HepG2 (cell line): Measurements from ENCODE around the gene CNP. TPM values are rescaled to one million over a fixed set of nuclear protein-coding genes. Genes with fewer than 3 reads are reported as not detected.

ENCODE experiments used
- ATF5 ChIP-seq: sonication (generic); formaldehyde crosslinking; IDR thresholded peaks from 2 replicates; pipeline ENCODE4 v1.4.0; 2020; ENCODE audit warnings: mild to moderate bottlenecking, low read depth, missing genetic modification reagents
- ELF1 ChIP-seq: sonication (generic); formaldehyde crosslinking; IDR thresholded peaks from 2 replicates; pipeline ENCODE4 v1.4.0; 2020; ENCODE audit warnings: missing genetic modification reagents
- FOSL2 ChIP-seq: sonication (generic); formaldehyde crosslinking; IDR thresholded peaks from 2 replicates; pipeline ENCODE4 v1.4.0; 2020; ENCODE audit warnings: missing genetic modification reagents
- HIVEP1 ChIP-seq: sonication (generic); formaldehyde crosslinking; IDR thresholded peaks from 2 replicates; pipeline ENCODE4 v1.4.0; 2020; ENCODE audit warnings: mild to moderate bottlenecking, missing genetic modification reagents
- HOXA9 ChIP-seq: sonication (generic); formaldehyde crosslinking; IDR thresholded peaks from 2 replicates; pipeline ENCODE4 v1.8.1; 2022; ENCODE audit warnings: missing genetic modification reagents, mild to moderate bottlenecking, moderate library complexity, borderline replicate concordance
- IRF9 ChIP-seq: sonication (generic); formaldehyde crosslinking; IDR thresholded peaks from 2 replicates; pipeline ENCODE4 v1.8.0; 2022; ENCODE audit warnings: missing genetic modification reagents, mild to moderate bottlenecking, borderline replicate concordance
- NR2C2 ChIP-seq: sonication (generic); formaldehyde crosslinking; IDR thresholded peaks from 2 replicates; pipeline ENCODE4 v1.4.0; 2020; ENCODE audit warnings: missing genetic modification reagents, mild to moderate bottlenecking, moderate library complexity, borderline replicate concordance
- TRIM24 ChIP-seq: sonication (generic); formaldehyde crosslinking; IDR thresholded peaks from 2 replicates; pipeline ENCODE4 v1.8.0; 2022; ENCODE audit warnings: mild to moderate bottlenecking, missing genetic modification reagents
- ZBTB34 ChIP-seq: sonication (generic); formaldehyde crosslinking; IDR thresholded peaks from 2 replicates; pipeline ENCODE4 v1.8.0; 2022; ENCODE audit warnings: mild to moderate bottlenecking, missing genetic modification reagents
- ZBTB40 ChIP-seq, 2 experiments: fragments of 450-650 bp in 1 of 2; sonication (generic) in 1 of 2; formaldehyde crosslinking in 1 of 2; IDR thresholded peaks; 2 replicates each; pipeline versions ENCODE4 v1.6.1 to v1.8.0; 2016 to 2022; ENCODE audit warnings: antibody characterized with exemption in 1 of 2, mild to moderate bottlenecking in 1 of 2, missing genetic modification reagents in 1 of 2
- ZBTB7A ChIP-seq: sonication (generic); formaldehyde crosslinking; IDR thresholded peaks from 2 replicates; pipeline ENCODE4 v1.8.0; 2022; ENCODE audit warnings: mild to moderate bottlenecking, missing genetic modification reagents
- ZGPAT ChIP-seq: IDR thresholded peaks from 2 replicates; pipeline ENCODE4 v1.6.1; 2016; ENCODE audit warnings: mild to moderate bottlenecking
- ZNF329 ChIP-seq: sonication (generic); formaldehyde crosslinking; IDR thresholded peaks from 2 replicates; pipeline ENCODE4 v1.9.0; 2021; ENCODE audit warnings: low read depth, mild to moderate bottlenecking, missing genetic modification reagents
- ZNF761 ChIP-seq: sonication (generic); formaldehyde crosslinking; conservative IDR thresholded peaks from 2 replicates; pipeline ENCODE4 v1.4.0; 2020; ENCODE audit warnings: mild to moderate bottlenecking, missing genetic modification reagents
- polyA plus RNA-seq, 8 experiments: library from polyadenylated mRNA; depleted of rRNA in 3 of 8; stranded (reverse) in 7 of 8; unstranded in 1 of 8; fragments of >200 nt; fragmentation: Illumina TruSeq in 4 of 8; extraction: Trizol in 4 of 8; gene quantifications; 2 replicates each; pipeline versions ENCODE4 v1.2.1 to v1.2.3, GENCODE V29; 2011 to 2016; ENCODE audit warnings: low read depth in 4 of 8, missing spikeins in 1 of 8, mixed read lengths in 1 of 8; ENCODE audit not compliant: insufficient read depth in 1 of 8
- total RNA-seq, 5 experiments: library from RNA; depleted of rRNA; stranded (reverse); fragments of >200 nt; fragmentation: Illumina TruSeq; extraction: Trizol; gene quantifications; 2 replicates each; pipeline ENCODE4 v1.2.3, GENCODE V29; 2016; ENCODE audit warnings: low read depth in 1 of 5

The CNP gene
- total and polyA plus RNA-seq, 2 of the 13 experiments (the other 11 are each of a cell fraction or from before 2014, with no cell fraction given) = 97.2 to 161 TPM

GRCh38 chr17:41919165-41919817 lies 47.3 kb upstream of the CNP start (continued):
- TF ChIP-seq ZBTB40 (IDR thresholded peaks at IDR 0.05) = no peak
- TF ChIP-seq ZBTB40 (CRISPR knock-in tag; IDR thresholded peaks at IDR 0.05) = peak; percentile 73
- TF ChIP-seq ZBTB7A (CRISPR knock-in tag) = peak; percentile 84
- no peak for TF ChIP-seq HOXA9 (CRISPR knock-in tag)
- TF ChIP-seq ELF1 (CRISPR knock-in tag) = no peak
- peak; percentile 5; the same call in 1 of the 2 replicates for TF ChIP-seq NR2C2 (CRISPR knock-in tag)
- no peak for TF ChIP-seq FOSL2 (CRISPR knock-in tag)
- peak; percentile 58; the same call in 1 of the 2 replicates for TF ChIP-seq ZBTB34 (CRISPR knock-in tag)
- TF ChIP-seq ZGPAT (CRISPR knock-in tag) = 0 out of 2 replicates have a peak, but pooled peaks have one; percentile 15
- TF ChIP-seq ZNF761 (CRISPR knock-in tag) = no peak
- peak; percentile 43 for TF ChIP-seq HIVEP1 (CRISPR knock-in tag)
- 0 out of 2 replicates have a peak, but pooled peaks have one; percentile 39 for TF ChIP-seq ZNF329 (CRISPR knock-in tag)
- TF ChIP-seq IRF9 = peak; percentile 80; the same call in 1 of the 2 replicates
- peak; percentile 71; the same call in 1 of the 2 replicates for TF ChIP-seq ATF5 (CRISPR knock-in tag)
- TF ChIP-seq TRIM24 (CRISPR knock-in tag) = no peak
